SK-N-MC (cell line): ENCODE measurements around the gene BAK1.

Source experiments
- DNase-seq: peaks from one replicate; pipeline ENCODE4 v3.0.0-alpha.2; 2011; ENCODE audit warnings: low read depth, low spot score
- H3K27ac ChIP-seq: fragments of 200-600 bp; sonication (generic); 2 replicates; pipeline ENCODE4 v1.5.1; 2016; ENCODE audit warnings: mixed run types
- H3K36me3 ChIP-seq: fragments of 200-600 bp; sonication (generic); 2 replicates; pipeline ENCODE4 v1.6.1; 2017; ENCODE audit warnings: antibody characterized with exemption, low read length, mixed read lengths; ENCODE audit not compliant: insufficient read depth
- H3K4me3 ChIP-seq: fragments of 200-600 bp; sonication (generic); 2 replicates; pipeline ENCODE4 v1.5.1; 2016
- H3K9ac ChIP-seq: fragments of 200-600 bp; sonication (generic); 2 replicates; pipeline ENCODE4 v1.8.0; 2017; ENCODE audit warnings: mixed run types, mixed read lengths; ENCODE audit not compliant: insufficient read length
- H3K9me3 ChIP-seq: fragments of 200-600 bp; sonication (generic); 2 replicates; pipeline ENCODE4 v1.6.1; 2017; ENCODE audit warnings: low read depth, mild to moderate bottlenecking, antibody characterized with exemption, low read length, moderate library complexity, mixed read lengths
- EZH2 ChIP-seq: fragments of 200-600 bp; sonication (generic); IDR thresholded peaks from one replicate; pipeline ENCODE4 v1.6.1; 2017; ENCODE audit warnings: antibody characterized with exemption
- FOXP2 ChIP-seq: optimal IDR thresholded peaks from 2 replicates; pipeline ENCODE3; 2011; ENCODE audit warnings: mild to moderate bottlenecking, moderate library complexity; ENCODE audit not compliant: insufficient read depth; ENCODE audit errors: extremely low read length, control extremely low read depth
- POLR2AphosphoS5 ChIP-seq: IDR thresholded peaks from 2 replicates; pipeline ENCODE4 v1.6.1; 2012; ENCODE audit warnings: mild to moderate bottlenecking, low read depth, low read length, borderline replicate concordance

The BAK1 gene

GRCh38 chr6:33620856-33621710 is 41.0 kb upstream of the BAK1 start, which contains the start of gene ITPR3:
TSS of gene ITPR3 (plus strand) at chr6:33621322. CDS start at chr6:33621603, 281 bp downstream.
- Histone ChIP-seq H3K4me3 (peak within 1 kb of the TSS; percentile 90), H3K9me3 (no peaks in the 10 kb centered on the region), H3K9ac (peak within 1 kb of the TSS; percentile 77), H3K36me3 (no peaks in the 10 kb centered on the region), H3K27ac (peak within 1 kb of the TSS; percentile 81)
- no peak for DNase-seq
- TF ChIP-seq EZH2 (no peak), POLR2AphosphoS5 (peak; percentile 62; the same call in 1 of the 2 replicates), FOXP2 (no peak)

DNA sequence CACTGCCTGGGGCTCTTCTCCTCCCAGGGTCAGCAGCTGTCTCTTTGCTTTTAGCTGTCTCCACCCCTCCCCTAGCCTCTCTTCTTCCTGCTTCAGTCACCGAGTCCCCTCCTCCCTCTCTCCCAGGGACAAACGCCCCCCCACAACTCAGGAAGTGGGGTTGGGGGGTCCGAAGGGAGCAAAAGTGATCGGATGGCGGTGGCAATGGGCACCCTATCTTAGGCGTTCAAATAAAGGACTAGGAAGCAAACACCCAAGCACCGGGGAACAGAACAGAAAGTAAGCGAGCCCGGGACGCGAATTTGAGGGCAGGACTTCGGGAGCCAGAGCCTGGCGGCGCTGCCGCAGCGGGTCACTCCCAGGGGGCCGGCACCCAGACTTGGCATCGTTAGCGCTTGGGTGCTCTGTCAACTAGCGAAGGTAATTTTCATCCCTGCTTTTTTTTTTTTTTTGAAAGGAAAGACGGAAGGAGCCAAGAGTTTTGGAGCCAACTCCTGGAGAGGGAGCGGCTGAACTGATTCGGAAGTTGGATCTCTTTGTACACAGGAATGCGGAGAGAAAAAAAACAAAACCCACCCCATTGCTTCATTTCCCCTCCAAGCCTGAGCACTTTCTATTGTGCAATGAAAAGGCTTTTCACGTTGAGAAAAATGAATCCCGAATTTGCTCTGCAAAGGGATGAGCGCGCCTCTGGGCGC is 40.2 kb upstream of the BAK1 start:
- Histone ChIP-seq H3K36me3 (no peaks in the 10 kb centered on the region), H3K9me3 (no peaks in the 10 kb centered on the region), H3K27ac (peak overlapping the region; percentile 81), H3K9ac (peak overlapping the region; percentile 72), H3K4me3 (peak overlapping the region; percentile 90)
- peak; percentile 47 for DNase-seq
- TF ChIP-seq POLR2AphosphoS5 (peak; percentile 44; the same call in 1 of the 2 replicates), FOXP2 (peak; percentile 56), EZH2 (no peak)

GRCh38 chr6:33619166-33619840 is 39.2 kb upstream of the BAK1 start:
- no peak for DNase-seq
- no peaks in the 10 kb centered on the region for H3K9me3 ChIP-seq
- no peaks in the 10 kb centered on the region for H3K36me3 ChIP-seq
- peak overlapping the region; percentile 72 for H3K9ac ChIP-seq
- no peak overlapping the region for H3K27ac ChIP-seq
- H3K4me3 ChIP-seq = peak overlapping the region; percentile 90
- no peak for TF ChIP-seq EZH2
- no peak for TF ChIP-seq FOXP2
- no peak for TF ChIP-seq POLR2AphosphoS5

DNA sequence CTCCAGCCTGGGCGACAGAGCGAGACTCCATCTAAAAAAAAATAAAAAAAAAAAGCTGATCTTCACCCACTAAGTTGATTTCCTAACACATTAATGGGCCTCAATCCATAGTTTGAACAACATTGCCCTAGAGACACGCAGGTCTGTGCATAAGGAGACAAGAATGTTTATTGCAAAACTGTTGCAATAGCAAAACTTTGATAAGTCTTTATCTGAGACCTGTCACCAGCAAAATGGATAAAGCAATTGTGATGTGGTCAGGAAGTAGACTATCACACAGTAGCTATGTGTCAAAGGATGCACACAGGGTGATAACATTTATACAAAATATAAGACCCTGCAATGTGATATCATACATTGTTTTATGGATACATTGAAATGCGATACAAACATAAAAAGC is 36.8 kb upstream of the BAK1 start:
- TF ChIP-seq FOXP2 (no peak), EZH2 (no peak), POLR2AphosphoS5 (no peak)
- Histone ChIP-seq H3K9ac (no peak overlapping the region), H3K36me3 (no peaks in the 10 kb centered on the region), H3K27ac (no peak overlapping the region), H3K4me3 (no peak overlapping the region), H3K9me3 (no peaks in the 10 kb centered on the region)
- DNase-seq = no peak

- H3K9ac ChIP-seq = no peak overlapping the region
- no peak overlapping the region for H3K27ac ChIP-seq
- H3K36me3 ChIP-seq = no peaks in the 10 kb centered on the region
- H3K4me3 ChIP-seq = no peak overlapping the region
- DNase-seq = no peak
- no peak for TF ChIP-seq POLR2AphosphoS5
- no peak for TF ChIP-seq EZH2
- no peak for TF ChIP-seq FOXP2
- H3K9me3 ChIP-seq = no peaks in the 10 kb centered on the region
Observed at GRCh38 chr6:33616113-33616512, 36.0 kb upstream of the BAK1 start.

GRCh38 chr6:33613795-33614168 is 33.7 kb upstream of the BAK1 start:
- Histone ChIP-seq H3K27ac (no peak overlapping the region), H3K4me3 (no peak overlapping the region), H3K36me3 (no peaks in the 10 kb centered on the region), H3K9ac (no peak overlapping the region), H3K9me3 (no peaks in the 10 kb centered on the region)
- no peak for TF ChIP-seq POLR2AphosphoS5
- no peak for TF ChIP-seq FOXP2
- TF ChIP-seq EZH2 = no peak
- DNase-seq = no peak

DNA sequence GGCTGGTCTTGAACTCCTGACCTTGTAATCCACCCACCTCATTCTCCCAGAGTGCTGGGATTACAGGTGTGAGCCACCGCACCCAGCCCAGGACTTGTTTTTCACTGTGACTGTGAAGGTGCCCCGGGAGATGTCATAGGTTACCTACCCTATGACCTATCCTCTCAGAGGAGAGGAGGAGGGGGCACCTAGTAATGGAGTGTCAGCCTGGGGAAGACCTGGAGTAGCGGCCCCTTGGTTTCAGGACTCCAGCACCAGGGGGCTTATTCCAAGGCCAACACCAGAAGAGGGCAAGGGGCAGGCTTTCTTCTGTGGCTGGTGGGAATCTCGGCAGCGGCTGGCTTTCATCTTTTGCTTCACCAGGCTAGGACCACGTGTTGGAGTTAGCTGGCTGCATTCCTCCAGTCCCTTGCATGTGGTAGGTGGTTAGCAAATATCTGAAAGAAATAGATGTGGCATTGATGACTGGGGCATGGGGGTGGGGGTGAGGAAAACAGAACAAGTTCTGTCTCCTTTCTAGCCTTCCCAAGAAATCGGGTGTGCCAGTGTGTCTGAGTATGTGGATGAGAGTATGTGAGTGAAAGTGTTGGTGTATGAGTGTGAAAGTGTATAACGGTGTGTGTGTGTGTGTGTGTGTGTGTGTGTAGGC is 33.2 kb upstream of the BAK1 start:
- Histone ChIP-seq H3K9ac (no peak overlapping the region), H3K4me3 (no peak overlapping the region)
- DNase-seq = no peak

More for the DNA sequence above, 33.2 kb upstream of the BAK1 start:
- no peak for TF ChIP-seq POLR2AphosphoS5
- TF ChIP-seq FOXP2 = no peak
- TF ChIP-seq EZH2 = no peak
- Histone ChIP-seq H3K9me3 (no peaks in the 10 kb centered on the region), H3K36me3 (no peaks in the 10 kb centered on the region), H3K27ac (no peak overlapping the region)
